Measurements from ENCODE around the gene VPS54.
"Not testable (repeated sequence)": the region's sequence is repeated elsewhere in the genome, so short reads cannot be mapped to it uniquely, and the experiment has no call there.

DNA sequence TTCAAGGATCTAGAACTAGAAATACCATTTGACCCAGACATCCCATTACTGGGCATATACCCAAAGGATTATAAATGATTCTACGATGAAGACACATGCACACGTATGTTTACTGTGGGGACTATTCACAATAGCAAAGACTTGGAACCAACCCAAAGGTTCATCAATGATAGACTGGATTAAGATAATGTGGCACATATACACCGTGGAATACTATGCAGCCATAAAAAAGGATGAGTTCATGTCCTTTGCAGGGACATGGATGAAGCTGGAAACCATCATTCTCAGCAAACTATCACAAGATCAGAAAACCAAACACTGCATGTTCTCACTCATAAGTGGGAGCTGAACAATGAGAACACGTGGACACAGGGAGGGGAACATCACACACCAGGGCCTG, 87.1 kb downstream of the VPS54 start:
- not testable (repeated sequence) for TF ChIP-seq FOXK2 (IDR thresholded peaks at IDR 0.05); FOXA1 (IDR thresholded peaks at IDR 0.05); SP1 (IDR thresholded peaks at IDR 0.05); L3MBTL2 (conservative IDR thresholded peaks at IDR 0.05); ELF4 (IDR thresholded peaks at IDR 0.05); FOXM1 (IDR thresholded peaks at IDR 0.05; ENCODE audit: borderline replicate concordance); ZNF384 (IDR thresholded peaks at IDR 0.05); BHLHE40 (IDR thresholded peaks at IDR 0.05; ENCODE audit: borderline replicate concordance)
- TF ChIP-seq, protein P1, sequence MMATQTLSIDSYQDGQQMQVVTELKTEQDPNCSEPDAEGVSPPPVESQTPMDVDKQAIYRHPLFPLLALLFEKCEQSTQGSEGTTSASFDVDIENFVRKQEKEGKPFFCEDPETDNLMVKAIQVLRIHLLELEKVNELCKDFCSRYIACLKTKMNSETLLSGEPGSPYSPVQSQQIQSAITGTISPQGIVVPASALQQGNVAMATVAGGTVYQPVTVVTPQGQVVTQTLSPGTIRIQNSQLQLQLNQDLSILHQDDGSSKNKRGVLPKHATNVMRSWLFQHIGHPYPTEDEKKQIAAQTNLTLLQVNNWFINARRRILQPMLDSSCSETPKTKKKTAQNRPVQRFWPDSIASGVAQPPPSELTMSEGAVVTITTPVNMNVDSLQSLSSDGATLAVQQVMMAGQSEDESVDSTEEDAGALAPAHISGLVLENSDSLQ (IDR thresholded peaks at IDR 0.05), result not testable (repeated sequence)
